Nephron (organoid): ENCODE results near the gene ITPK1.

ENCODE experiments used
- H3K27ac Mint-ChIP-seq, 3 experiments: 2 replicates each; pipeline ENCODE4 v1.8.0; 2020; ENCODE audit warnings: mixed read lengths in 3 of 3, mild to moderate bottlenecking in 2 of 3, moderate library complexity in 1 of 3
- H3K27me3 Mint-ChIP-seq: 2 replicates; pipeline ENCODE4 v1.8.0; 2021; ENCODE audit warnings: low read depth, mild to moderate bottlenecking, moderate library complexity, mixed read lengths
- H3K36me3 Mint-ChIP-seq: 2 replicates; pipeline ENCODE4 v1.8.0; 2020; ENCODE audit warnings: low read depth, mixed read lengths
- H3K4me1 Mint-ChIP-seq: 2 replicates; pipeline ENCODE4 v1.8.0; 2020; ENCODE audit warnings: mixed read lengths
- H3K4me3 Mint-ChIP-seq, 3 experiments: 2 replicates each; pipeline ENCODE4 v1.8.0; 2020; ENCODE audit warnings: mild to moderate bottlenecking in 3 of 3, mixed read lengths in 3 of 3, moderate library complexity in 2 of 3
- H3K9me3 Mint-ChIP-seq: 2 replicates; pipeline ENCODE4 v1.8.0; 2020; ENCODE audit warnings: mixed read lengths
- TF ChIP-seq, protein P1 (sequence below), 3 experiments: fragments of 200-600 bp; sonication (generic); IDR thresholded peaks; one replicate each; pipeline ENCODE4 v1.5.0; 2021; ENCODE audit warnings: antibody characterized with exemption in 3 of 3; ENCODE audit not compliant: unreplicated experiment in 3 of 3

The ITPK1 gene

GRCh38 chr14:92907316-92907911, 208.3 kb downstream of the ITPK1 start:
- Mint-ChIP-seq H3K4me1 (peaks cover 4% of the 10 kb centered on the region), H3K36me3 (no peaks in the 10 kb centered on the region), H3K4me3 (no peak overlapping the region), H3K27ac (no peak overlapping the region), H3K9me3 (no peaks in the 10 kb centered on the region), H3K27me3 (peaks cover 43% of the 10 kb centered on the region)
- TF ChIP-seq, protein P1, sequence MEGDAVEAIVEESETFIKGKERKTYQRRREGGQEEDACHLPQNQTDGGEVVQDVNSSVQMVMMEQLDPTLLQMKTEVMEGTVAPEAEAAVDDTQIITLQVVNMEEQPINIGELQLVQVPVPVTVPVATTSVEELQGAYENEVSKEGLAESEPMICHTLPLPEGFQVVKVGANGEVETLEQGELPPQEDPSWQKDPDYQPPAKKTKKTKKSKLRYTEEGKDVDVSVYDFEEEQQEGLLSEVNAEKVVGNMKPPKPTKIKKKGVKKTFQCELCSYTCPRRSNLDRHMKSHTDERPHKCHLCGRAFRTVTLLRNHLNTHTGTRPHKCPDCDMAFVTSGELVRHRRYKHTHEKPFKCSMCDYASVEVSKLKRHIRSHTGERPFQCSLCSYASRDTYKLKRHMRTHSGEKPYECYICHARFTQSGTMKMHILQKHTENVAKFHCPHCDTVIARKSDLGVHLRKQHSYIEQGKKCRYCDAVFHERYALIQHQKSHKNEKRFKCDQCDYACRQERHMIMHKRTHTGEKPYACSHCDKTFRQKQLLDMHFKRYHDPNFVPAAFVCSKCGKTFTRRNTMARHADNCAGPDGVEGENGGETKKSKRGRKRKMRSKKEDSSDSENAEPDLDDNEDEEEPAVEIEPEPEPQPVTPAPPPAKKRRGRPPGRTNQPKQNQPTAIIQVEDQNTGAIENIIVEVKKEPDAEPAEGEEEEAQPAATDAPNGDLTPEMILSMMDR (IDR thresholded peaks at IDR 0.05; ENCODE audit: unreplicated experiment in 3 of 3), result no peak

GRCh38 chr14:92906823-92907222, 208.9 kb downstream of the ITPK1 start:
- no peak overlapping the region for H3K4me3 Mint-ChIP-seq
- H3K9me3 Mint-ChIP-seq, result no peaks in the 10 kb centered on the region
- peaks cover 4% of the 10 kb centered on the region for H3K4me1 Mint-ChIP-seq
- H3K27me3 Mint-ChIP-seq, result peaks cover 48% of the 10 kb centered on the region
- H3K36me3 Mint-ChIP-seq, result no peaks in the 10 kb centered on the region
- no peak overlapping the region for H3K27ac Mint-ChIP-seq
- TF ChIP-seq, protein P1 (IDR thresholded peaks at IDR 0.05; ENCODE audit: unreplicated experiment in 3 of 3), result no peak

DNA sequence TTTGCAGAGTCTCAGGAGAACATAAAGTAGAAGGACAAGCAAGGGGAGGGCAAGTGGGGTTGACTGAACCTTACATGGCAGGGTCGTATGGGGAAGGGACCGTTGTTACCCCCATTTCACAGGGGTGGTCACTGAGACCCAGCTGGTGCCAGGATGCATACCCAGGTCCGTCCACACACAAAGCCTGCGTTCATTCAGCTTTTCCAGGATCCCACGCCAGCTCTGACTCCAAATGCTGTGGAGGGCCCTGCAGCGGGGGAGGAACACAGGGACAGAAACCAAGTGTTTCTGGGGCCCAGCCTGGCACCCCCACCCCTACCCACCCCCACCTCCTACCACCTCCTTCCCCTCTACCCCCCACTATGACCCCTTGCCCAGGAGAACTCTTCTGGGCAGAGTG, 209.3 kb downstream of the ITPK1 start:
- Mint-ChIP-seq H3K9me3 (no peaks in the 10 kb centered on the region), H3K27ac (no peak overlapping the region), H3K4me3 (no peak overlapping the region), H3K36me3 (no peaks in the 10 kb centered on the region), H3K27me3 (peaks cover 48% of the 10 kb centered on the region), H3K4me1 (peaks cover 4% of the 10 kb centered on the region)
- TF ChIP-seq, protein P1 (IDR thresholded peaks at IDR 0.05; ENCODE audit: unreplicated experiment in 3 of 3), result no peak

GRCh38 chr14:92905667-92906066, 210.1 kb downstream of the ITPK1 start:
- Mint-ChIP-seq H3K36me3 (no peaks in the 10 kb centered on the region), H3K4me1 (peaks cover 4% of the 10 kb centered on the region), H3K27me3 (peaks cover 50% of the 10 kb centered on the region), H3K9me3 (no peaks in the 10 kb centered on the region), H3K27ac (no peak overlapping the region), H3K4me3 (no peak overlapping the region)
- TF ChIP-seq, protein P1 (IDR thresholded peaks at IDR 0.05; ENCODE audit: unreplicated experiment in 3 of 3), result no peak

GRCh38 chr14:92903359-92903758, 212.4 kb downstream of the ITPK1 start:
- Mint-ChIP-seq H3K9me3 (no peaks in the 10 kb centered on the region), H3K36me3 (no peaks in the 10 kb centered on the region), H3K4me1 (peaks cover 4% of the 10 kb centered on the region), H3K27ac (no peak overlapping the region), H3K4me3 (no peak overlapping the region), H3K27me3 (peaks cover 70% of the 10 kb centered on the region)
- TF ChIP-seq, protein P1 (IDR thresholded peaks at IDR 0.05; ENCODE audit: unreplicated experiment in 3 of 3), result no peak

DNA sequence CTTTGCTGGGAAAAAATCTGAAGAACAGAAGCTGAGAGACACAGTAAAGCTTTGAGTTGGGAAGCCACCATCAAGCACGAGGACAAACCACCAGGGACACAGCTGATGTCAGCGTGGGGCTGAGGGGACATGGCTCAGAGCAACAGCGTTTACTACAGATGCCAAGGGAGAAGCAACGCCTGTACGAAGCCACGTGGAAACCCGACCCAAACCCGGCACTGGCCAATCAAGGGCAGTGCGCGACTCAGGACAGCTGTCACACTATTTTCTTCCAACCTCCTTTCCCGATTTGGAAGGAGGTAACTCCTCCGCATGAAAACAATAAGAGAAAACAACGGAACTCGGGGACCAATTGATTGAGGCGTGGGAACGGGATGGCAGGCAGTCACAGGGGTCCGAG, 213.0 kb downstream of the ITPK1 start:
- Mint-ChIP-seq H3K9me3 (no peaks in the 10 kb centered on the region), H3K27me3 (peaks cover 76% of the 10 kb centered on the region), H3K4me3 (no peak overlapping the region), H3K27ac (no peak overlapping the region), H3K4me1 (peaks cover 4% of the 10 kb centered on the region), H3K36me3 (no peaks in the 10 kb centered on the region)
- TF ChIP-seq, protein P1 (IDR thresholded peaks at IDR 0.05; ENCODE audit: unreplicated experiment in 3 of 3), result no peak
